ENCODE data around the gene CHAD. TPM values are rescaled to one million over a fixed set of nuclear protein-coding genes. Genes with fewer than 3 reads are reported as not detected.

Gene CHAD
- total RNA-seq, 2 donors from 2014 or later: 0.51 to 1.6 TPM

GRCh38 chr17:50457621-50458020 is 11.1 kb downstream of the CHAD start:
- 100% methylated on average over 4 of the region's 4 CpGs for WGBS

DNA sequence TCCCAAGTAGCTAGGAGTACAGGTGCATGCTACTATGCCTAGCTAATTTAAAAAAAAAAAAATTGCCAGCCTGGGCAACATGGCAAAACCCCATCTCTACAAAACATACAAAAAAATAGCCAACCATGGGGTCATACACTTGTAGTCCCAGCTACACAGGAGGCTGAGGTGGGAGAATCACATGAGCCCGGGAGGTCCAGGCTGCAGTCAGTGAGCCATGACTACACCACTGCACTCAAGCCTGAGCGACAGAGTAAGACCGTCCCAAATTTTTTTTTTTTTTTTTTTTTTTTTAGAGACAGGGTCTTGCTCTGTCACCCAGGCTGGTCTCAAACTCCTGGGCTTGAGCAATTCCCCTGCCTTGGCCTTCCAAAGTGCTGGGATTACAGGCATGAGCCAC is 14.8 kb downstream of the CHAD start:
- H3K9me3 ChIP-seq: no peaks in the 10 kb centered on the region
- DNase-seq (ENCODE audit: low spot score): no peak
- intact Hi-C loops (cut with DNase I): no loop called here
- no peaks in the 10 kb centered on the region for H3K27me3 ChIP-seq (replicated peaks; ENCODE audit: insufficient read depth)
- WGBS: 88% methylated on average over 3 of the region's 3 CpGs
- no peaks in the 10 kb centered on the region for H3K36me3 ChIP-seq
- H3K4me1 ChIP-seq (replicated peaks): no peaks in the 10 kb centered on the region
- no peak overlapping the region for H3K4me3 ChIP-seq
- TF ChIP-seq POLR2A (IDR thresholded peaks at IDR 0.05): no peak
- TF ChIP-seq CTCF (IDR thresholded peaks at IDR 0.05): no peak
- no peak for TF ChIP-seq POLR2AphosphoS5 (IDR thresholded peaks at IDR 0.05)
- H3K27ac ChIP-seq: no peak overlapping the region

More at GRCh38 chr17:50457621-50458020, 11.1 kb downstream of the CHAD start:
- Histone ChIP-seq H3K36me3 (no peaks in the 10 kb centered on the region), H3K27me3 (replicated peaks; ENCODE audit: insufficient read depth) (no peaks in the 10 kb centered on the region), H3K9me3 (no peaks in the 10 kb centered on the region), H3K27ac (no peak overlapping the region), H3K4me1 (replicated peaks) (no peaks in the 10 kb centered on the region), H3K4me3 (no peak overlapping the region)
- intact Hi-C loops (cut with DNase I): no loop called here
- no peak for TF ChIP-seq POLR2A (IDR thresholded peaks at IDR 0.05)
- TF ChIP-seq POLR2AphosphoS5 (IDR thresholded peaks at IDR 0.05): no peak
- no peak for TF ChIP-seq CTCF (IDR thresholded peaks at IDR 0.05)
- DNase-seq (ENCODE audit: low spot score): no peak

DNA sequence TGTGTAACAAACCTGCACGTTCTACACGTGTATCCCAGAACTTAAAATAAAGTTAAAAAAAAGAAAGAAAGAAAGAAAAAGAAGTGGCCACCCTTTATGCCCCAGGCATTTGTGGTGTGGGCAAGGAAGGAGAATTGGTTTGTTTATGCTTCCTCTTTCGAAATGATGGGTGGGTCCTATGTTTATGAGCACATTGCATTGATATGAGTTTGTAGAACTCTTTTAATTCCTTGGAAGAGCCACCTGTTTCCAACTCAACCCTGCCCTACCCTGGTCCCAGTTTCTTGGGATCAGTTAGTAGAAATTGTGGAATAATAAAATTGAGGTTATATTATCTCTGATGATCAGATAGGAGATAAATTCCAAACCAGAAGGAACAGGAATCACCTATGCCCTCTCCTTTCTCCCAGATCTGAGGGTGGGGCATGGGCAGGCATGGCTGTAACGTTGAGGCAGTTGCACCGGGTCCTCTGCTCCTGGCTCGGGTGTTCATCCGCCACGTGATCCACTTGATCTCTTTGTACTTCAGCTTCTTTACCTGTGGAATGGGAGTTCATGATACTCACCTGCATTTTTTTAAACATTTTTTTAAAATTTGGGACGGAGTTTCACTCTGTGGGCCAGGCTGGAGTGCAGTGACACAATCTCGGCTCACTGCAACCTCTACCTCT is 15.9 kb downstream of the CHAD start:
- WGBS: 80% methylated on average over 10 of the region's 10 CpGs
- H3K9me3 ChIP-seq: no peaks in the 10 kb centered on the region
- no peak overlapping the region for H3K27ac ChIP-seq
- TF ChIP-seq POLR2A (IDR thresholded peaks at IDR 0.05): no peak
- TF ChIP-seq POLR2AphosphoS5 (IDR thresholded peaks at IDR 0.05): peak; percentile 46
- no peak for TF ChIP-seq CTCF (IDR thresholded peaks at IDR 0.05)
- no peaks in the 10 kb centered on the region for H3K27me3 ChIP-seq (replicated peaks; ENCODE audit: insufficient read depth)
- no peak overlapping the region for H3K4me3 ChIP-seq
- intact Hi-C loops (cut with DNase I): no loop called here
- H3K4me1 ChIP-seq (replicated peaks): no peaks in the 10 kb centered on the region
- no peaks in the 10 kb centered on the region for H3K36me3 ChIP-seq
- no peak for DNase-seq (ENCODE audit: low spot score)

DNA sequence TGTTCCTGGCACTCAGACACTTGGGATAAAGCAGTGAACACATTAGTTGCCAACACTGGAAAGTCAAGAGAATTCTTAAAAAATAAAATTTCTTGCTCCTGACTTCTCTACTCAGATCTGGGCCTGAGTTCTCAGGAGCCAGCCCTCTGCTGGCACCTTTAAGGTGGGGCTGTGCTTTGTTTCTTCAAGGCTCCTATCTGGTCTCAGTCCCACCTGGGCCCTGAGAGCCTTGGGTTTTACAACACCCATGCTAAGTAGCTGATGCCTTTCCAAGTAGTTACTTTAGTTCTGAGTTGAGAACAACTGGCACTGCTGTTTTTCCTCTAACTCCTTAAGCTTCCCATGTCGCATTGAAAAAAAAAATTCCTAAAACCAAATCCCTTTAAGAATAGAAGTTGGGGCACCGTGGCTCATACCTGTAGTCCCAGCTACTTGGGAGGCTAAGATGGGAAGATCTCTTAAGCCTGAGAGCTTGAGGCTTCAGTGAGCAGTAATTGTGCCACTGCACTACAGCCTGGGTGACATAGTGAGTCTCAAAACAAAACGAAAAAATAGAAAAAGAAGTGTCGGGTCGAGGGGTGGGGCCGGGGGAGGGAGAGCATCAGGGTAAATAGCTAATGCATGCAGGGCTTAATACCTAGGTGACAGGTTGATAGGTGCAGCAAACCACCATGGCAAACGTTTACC is 16.6 kb downstream of the CHAD start:
- H3K4me3 ChIP-seq: no peak overlapping the region
- H3K4me1 ChIP-seq (replicated peaks): no peaks in the 10 kb centered on the region
- H3K9me3 ChIP-seq: no peaks in the 10 kb centered on the region
- H3K36me3 ChIP-seq: no peaks in the 10 kb centered on the region
- no peak for DNase-seq (ENCODE audit: low spot score)
- no peak overlapping the region for H3K27ac ChIP-seq
- intact Hi-C loops (cut with DNase I): no loop called here
- WGBS: 56% methylated on average over 7 of the region's 7 CpGs
- TF ChIP-seq POLR2AphosphoS5 (IDR thresholded peaks at IDR 0.05) (no peak), CTCF (IDR thresholded peaks at IDR 0.05) (no peak), POLR2A (IDR thresholded peaks at IDR 0.05) (no peak)
- H3K27me3 ChIP-seq (replicated peaks; ENCODE audit: insufficient read depth): no peaks in the 10 kb centered on the region

GRCh38 chr17:50448643-50449042 is 20.0 kb downstream of the CHAD start:
- H3K9me3 ChIP-seq: no peaks in the 10 kb centered on the region

More at GRCh38 chr17:50448643-50449042, 20.0 kb downstream of the CHAD start:
- Histone ChIP-seq H3K27ac (no peak overlapping the region), H3K4me1 (replicated peaks) (no peaks in the 10 kb centered on the region), H3K36me3 (no peaks in the 10 kb centered on the region), H3K27me3 (replicated peaks; ENCODE audit: insufficient read depth) (no peaks in the 10 kb centered on the region), H3K4me3 (no peak overlapping the region)
- WGBS: 78% methylated on average over 2 of the region's 2 CpGs
- no peak for TF ChIP-seq CTCF (IDR thresholded peaks at IDR 0.05)
- intact Hi-C loops (cut with DNase I): no loop called here
- DNase-seq (ENCODE audit: low spot score): no peak

Measured in prostate gland (tissue), 2 donors.